K562 (cell line): Measurements from ENCODE around the gene TAF1B. TPM values are rescaled to one million over a fixed set of nuclear protein-coding genes. Genes with fewer than 3 reads are reported as not detected.

Experiments used
- CBX2 ChIP-seq: fragments of 200-600 bp; sonication (generic); IDR thresholded peaks from one replicate; pipeline ENCODE4 v1.6.1; 2012; ENCODE audit warnings: mild to moderate bottlenecking, low read length, inconsistent platforms; ENCODE audit not compliant: insufficient read depth, poor library complexity, severe bottlenecking
- CBX8 ChIP-seq: fragments of 200-600 bp; sonication (generic); IDR thresholded peaks from 2 replicates; pipeline ENCODE4 v1.6.1; 2012; ENCODE audit warnings: borderline replicate concordance, mixed run types, low read depth, mild to moderate bottlenecking, moderate library complexity, mixed read lengths, low read length, control low read depth, inconsistent platforms; ENCODE audit not compliant: poor library complexity, severe bottlenecking; ENCODE audit errors: extremely low read depth
- DMBX1 ChIP-seq: fragments of 250-450 bp; sonication (Bioruptor Pico); IDR thresholded peaks from 2 replicates; pipeline ENCODE4 v1.8.0; 2022; ENCODE audit warnings: inconsistent platforms, mild to moderate bottlenecking, moderate library complexity, borderline replicate concordance
- HEY1 ChIP-seq: fragments of 250-450 bp; sonication (Bioruptor Pico); IDR thresholded peaks from 2 replicates; pipeline ENCODE4 v1.5.0; 2020; ENCODE audit warnings: mild to moderate bottlenecking, moderate library complexity, borderline replicate concordance
- MAFG ChIP-seq: fragments of 450-650 bp; conservative IDR thresholded peaks from 2 replicates; pipeline ENCODE4 v1.6.1; 2016; ENCODE audit warnings: missing genetic modification characterization, missing compliant biosample characterization
- NCOA6 ChIP-seq: fragments of 450-650 bp; IDR thresholded peaks from 2 replicates; pipeline ENCODE4 v1.6.1; 2017; ENCODE audit warnings: mild to moderate bottlenecking
- ZNF707 ChIP-seq: fragments of 250-450 bp; sonication (Bioruptor Pico); conservative IDR thresholded peaks from 2 replicates; pipeline ENCODE4 v1.8.0; 2022; ENCODE audit warnings: inconsistent platforms, mild to moderate bottlenecking, moderate library complexity
- ZNF79 ChIP-seq: fragments of 250-450 bp; sonication (Bioruptor Pico); IDR thresholded peaks from 2 replicates; pipeline ENCODE4 v1.4.0; 2020; ENCODE audit warnings: low read depth, mild to moderate bottlenecking, moderate library complexity
- ZNF830 ChIP-seq: fragments of 250-450 bp; sonication (Bioruptor Pico); IDR thresholded peaks from 2 replicates; pipeline ENCODE4 v1.5.0; 2021; ENCODE audit warnings: mild to moderate bottlenecking
- polyA plus RNA-seq, 8 experiments: library from polyadenylated mRNA; depleted of rRNA in 4 of 8; stranded (reverse) in 5 of 8; unstranded in 3 of 8; fragments of >200 nt; fragmentation: Nextera tagmentation in 2 of 8; fragmentation: Illumina TruSeq in 1 of 8; extraction: Ambion mirVana in 2 of 8; extraction: Trizol in 1 of 8; gene quantifications; 2 replicates each; pipeline versions ENCODE4 v1.2.1 to v1.2.3, GENCODE V29; 2011 to 2014; ENCODE audit warnings: inconsistent platforms in 1 of 8, missing spikeins in 1 of 8
- total RNA-seq, 7 experiments: library from RNA; depleted of rRNA in 6 of 7; stranded (reverse); fragments of >200 nt in 6 of 7; fragmentation: Illumina TruSeq in 2 of 7; extraction: Trizol in 2 of 7; gene quantifications; 2 replicates each; pipeline versions ENCODE4 v1.2.1 to v1.2.3, GENCODE V29; 2011 to 2021; ENCODE audit warnings: low replicate concordance in 1 of 7
- TF ChIP-seq, protein P1 (sequence below), 2 experiments: fragments of 450-650 bp; formaldehyde crosslinking in 1 of 2; IDR thresholded peaks; 2 replicates each; pipeline versions ENCODE4 v1.4.0 to v1.6.1; 2014 to 2020; ENCODE audit warnings: mild to moderate bottlenecking in 2 of 2, borderline replicate concordance in 1 of 2, low read depth in 1 of 2
- TF ChIP-seq, protein P2 (sequence below): fragments of 250-450 bp; sonication (Bioruptor Pico); IDR thresholded peaks from 2 replicates; pipeline ENCODE4 v1.8.0; 2022; ENCODE audit warnings: inconsistent platforms
- TF ChIP-seq, protein P3 (sequence below): sonication (generic); formaldehyde crosslinking; IDR thresholded peaks from 2 replicates; pipeline ENCODE4 v1.8.1; 2023; ENCODE audit warnings: mild to moderate bottlenecking, missing genetic modification reagents
- TF ChIP-seq, protein P4 (sequence below): sonication (generic); IDR thresholded peaks from 2 replicates; pipeline ENCODE4 v1.6.1; 2016

TAF1B gene
- total and polyA plus RNA-seq, 9 of the 15 experiments (the other 6 are each of a cell fraction or from before 2014, with no cell fraction given), result 8.8 to 25.1 (median 17.3) TPM

DNA sequence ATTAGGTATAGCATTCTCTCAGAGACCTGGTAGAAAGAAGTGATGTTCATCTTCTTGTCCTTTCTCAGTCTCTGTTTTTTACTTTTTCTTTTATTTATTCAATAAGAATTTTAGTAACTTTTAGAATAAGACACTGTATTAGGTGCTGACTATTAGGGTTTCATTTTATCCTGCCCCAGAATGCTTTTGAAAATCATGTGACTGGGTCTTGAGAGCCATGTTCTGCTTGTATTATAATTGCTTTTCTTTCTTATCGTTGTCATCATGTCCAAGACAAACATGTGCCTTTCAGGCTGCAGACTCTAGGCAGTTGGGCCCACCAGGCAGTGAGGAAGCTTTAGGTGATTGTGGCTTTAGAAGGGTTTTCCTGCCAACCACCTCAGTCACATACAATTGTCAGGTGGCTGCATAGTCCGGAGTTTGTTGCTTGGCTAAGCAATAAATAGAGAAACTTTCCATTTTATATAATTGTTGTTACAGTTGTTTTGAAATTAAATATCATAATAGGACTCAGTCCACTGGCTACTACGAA lies 123.3 kb downstream of the TAF1B start (continued):
- TF ChIP-seq, protein P1, sequence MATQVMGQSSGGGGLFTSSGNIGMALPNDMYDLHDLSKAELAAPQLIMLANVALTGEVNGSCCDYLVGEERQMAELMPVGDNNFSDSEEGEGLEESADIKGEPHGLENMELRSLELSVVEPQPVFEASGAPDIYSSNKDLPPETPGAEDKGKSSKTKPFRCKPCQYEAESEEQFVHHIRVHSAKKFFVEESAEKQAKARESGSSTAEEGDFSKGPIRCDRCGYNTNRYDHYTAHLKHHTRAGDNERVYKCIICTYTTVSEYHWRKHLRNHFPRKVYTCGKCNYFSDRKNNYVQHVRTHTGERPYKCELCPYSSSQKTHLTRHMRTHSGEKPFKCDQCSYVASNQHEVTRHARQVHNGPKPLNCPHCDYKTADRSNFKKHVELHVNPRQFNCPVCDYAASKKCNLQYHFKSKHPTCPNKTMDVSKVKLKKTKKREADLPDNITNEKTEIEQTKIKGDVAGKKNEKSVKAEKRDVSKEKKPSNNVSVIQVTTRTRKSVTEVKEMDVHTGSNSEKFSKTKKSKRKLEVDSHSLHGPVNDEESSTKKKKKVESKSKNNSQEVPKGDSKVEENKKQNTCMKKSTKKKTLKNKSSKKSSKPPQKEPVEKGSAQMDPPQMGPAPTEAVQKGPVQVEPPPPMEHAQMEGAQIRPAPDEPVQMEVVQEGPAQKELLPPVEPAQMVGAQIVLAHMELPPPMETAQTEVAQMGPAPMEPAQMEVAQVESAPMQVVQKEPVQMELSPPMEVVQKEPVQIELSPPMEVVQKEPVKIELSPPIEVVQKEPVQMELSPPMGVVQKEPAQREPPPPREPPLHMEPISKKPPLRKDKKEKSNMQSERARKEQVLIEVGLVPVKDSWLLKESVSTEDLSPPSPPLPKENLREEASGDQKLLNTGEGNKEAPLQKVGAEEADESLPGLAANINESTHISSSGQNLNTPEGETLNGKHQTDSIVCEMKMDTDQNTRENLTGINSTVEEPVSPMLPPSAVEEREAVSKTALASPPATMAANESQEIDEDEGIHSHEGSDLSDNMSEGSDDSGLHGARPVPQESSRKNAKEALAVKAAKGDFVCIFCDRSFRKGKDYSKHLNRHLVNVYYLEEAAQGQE (IDR thresholded peaks at IDR 0.05; ENCODE audit: borderline replicate concordance), result no peak
- TF ChIP-seq, protein P1 (CRISPR knock-in tag; IDR thresholded peaks at IDR 0.05; ENCODE audit: low read depth), result no peak
- TF ChIP-seq ZNF707 (CRISPR knock-in tag) (no peak), HEY1 (no peak), MAFG (no peak), CBX2 (no peak), ZNF830 (CRISPR knock-in tag) (no peak), ZNF79 (CRISPR knock-in tag) (0 out of 2 replicates have a peak, but pooled peaks have one; percentile 48), CBX8 (no peak), DMBX1 (CRISPR knock-in tag) (no peak), NCOA6 (no peak)
- TF ChIP-seq, protein P2, sequence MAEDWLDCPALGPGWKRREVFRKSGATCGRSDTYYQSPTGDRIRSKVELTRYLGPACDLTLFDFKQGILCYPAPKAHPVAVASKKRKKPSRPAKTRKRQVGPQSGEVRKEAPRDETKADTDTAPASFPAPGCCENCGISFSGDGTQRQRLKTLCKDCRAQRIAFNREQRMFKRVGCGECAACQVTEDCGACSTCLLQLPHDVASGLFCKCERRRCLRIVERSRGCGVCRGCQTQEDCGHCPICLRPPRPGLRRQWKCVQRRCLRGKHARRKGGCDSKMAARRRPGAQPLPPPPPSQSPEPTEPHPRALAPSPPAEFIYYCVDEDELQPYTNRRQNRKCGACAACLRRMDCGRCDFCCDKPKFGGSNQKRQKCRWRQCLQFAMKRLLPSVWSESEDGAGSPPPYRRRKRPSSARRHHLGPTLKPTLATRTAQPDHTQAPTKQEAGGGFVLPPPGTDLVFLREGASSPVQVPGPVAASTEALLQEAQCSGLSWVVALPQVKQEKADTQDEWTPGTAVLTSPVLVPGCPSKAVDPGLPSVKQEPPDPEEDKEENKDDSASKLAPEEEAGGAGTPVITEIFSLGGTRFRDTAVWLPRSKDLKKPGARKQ, result no peak
- TF ChIP-seq, protein P3, sequence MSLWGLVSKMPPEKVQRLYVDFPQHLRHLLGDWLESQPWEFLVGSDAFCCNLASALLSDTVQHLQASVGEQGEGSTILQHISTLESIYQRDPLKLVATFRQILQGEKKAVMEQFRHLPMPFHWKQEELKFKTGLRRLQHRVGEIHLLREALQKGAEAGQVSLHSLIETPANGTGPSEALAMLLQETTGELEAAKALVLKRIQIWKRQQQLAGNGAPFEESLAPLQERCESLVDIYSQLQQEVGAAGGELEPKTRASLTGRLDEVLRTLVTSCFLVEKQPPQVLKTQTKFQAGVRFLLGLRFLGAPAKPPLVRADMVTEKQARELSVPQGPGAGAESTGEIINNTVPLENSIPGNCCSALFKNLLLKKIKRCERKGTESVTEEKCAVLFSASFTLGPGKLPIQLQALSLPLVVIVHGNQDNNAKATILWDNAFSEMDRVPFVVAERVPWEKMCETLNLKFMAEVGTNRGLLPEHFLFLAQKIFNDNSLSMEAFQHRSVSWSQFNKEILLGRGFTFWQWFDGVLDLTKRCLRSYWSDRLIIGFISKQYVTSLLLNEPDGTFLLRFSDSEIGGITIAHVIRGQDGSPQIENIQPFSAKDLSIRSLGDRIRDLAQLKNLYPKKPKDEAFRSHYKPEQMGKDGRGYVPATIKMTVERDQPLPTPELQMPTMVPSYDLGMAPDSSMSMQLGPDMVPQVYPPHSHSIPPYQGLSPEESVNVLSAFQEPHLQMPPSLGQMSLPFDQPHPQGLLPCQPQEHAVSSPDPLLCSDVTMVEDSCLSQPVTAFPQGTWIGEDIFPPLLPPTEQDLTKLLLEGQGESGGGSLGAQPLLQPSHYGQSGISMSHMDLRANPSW (CRISPR knock-in tag), result no peak
- TF ChIP-seq, protein P4, sequence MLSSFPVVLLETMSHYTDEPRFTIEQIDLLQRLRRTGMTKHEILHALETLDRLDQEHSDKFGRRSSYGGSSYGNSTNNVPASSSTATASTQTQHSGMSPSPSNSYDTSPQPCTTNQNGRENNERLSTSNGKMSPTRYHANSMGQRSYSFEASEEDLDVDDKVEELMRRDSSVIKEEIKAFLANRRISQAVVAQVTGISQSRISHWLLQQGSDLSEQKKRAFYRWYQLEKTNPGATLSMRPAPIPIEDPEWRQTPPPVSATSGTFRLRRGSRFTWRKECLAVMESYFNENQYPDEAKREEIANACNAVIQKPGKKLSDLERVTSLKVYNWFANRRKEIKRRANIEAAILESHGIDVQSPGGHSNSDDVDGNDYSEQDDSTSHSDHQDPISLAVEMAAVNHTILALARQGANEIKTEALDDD, result no peak
